Liver (tissue), 9 donors: Measurements from ENCODE around the gene FBXO22. TPM values are rescaled to one million over a fixed set of nuclear protein-coding genes. Genes with fewer than 3 reads are reported as not detected.

Experiments
- DNase-seq: peaks from one replicate; pipeline ENCODE4 v3.0.0-alpha.2; 2017; ENCODE audit warnings: low spot score
- H3K27ac ChIP-seq, 2 donors: one replicate each; pipeline ENCODE4 v1.7.0; 2013; ENCODE audit warnings: inconsistent platforms in 2 of 2, low read length in 2 of 2, control low read depth in 1 of 2, low read depth in 1 of 2, mild to moderate bottlenecking in 1 of 2
- H3K27me3 ChIP-seq, 4 donors: one replicate each; pipeline versions ENCODE4 v1.6.1 to v1.7.0; 2013; ENCODE audit warnings: low read length in 3 of 4, inconsistent platforms in 1 of 4, mild to moderate bottlenecking in 1 of 4, moderate library complexity in 1 of 4; ENCODE audit not compliant: control insufficient read depth in 4 of 4, insufficient read depth in 4 of 4
- H3K36me3 ChIP-seq, 4 donors: one replicate each; pipeline versions ENCODE4 v1.6.1 to v1.7.0; 2013; ENCODE audit warnings: low read length in 3 of 4, mild to moderate bottlenecking in 3 of 4, low read depth in 1 of 4, moderate library complexity in 1 of 4; ENCODE audit not compliant: control insufficient read depth in 4 of 4, insufficient read depth in 3 of 4
- H3K4me1 ChIP-seq, 4 donors: one replicate each; pipeline versions ENCODE4 v1.6.1 to v1.7.0; 2013; ENCODE audit warnings: low read length in 3 of 4, mild to moderate bottlenecking in 3 of 4, moderate library complexity in 1 of 4; ENCODE audit not compliant: control insufficient read depth in 4 of 4, insufficient read depth in 4 of 4
- H3K4me3 ChIP-seq, 3 donors: one replicate each; pipeline versions ENCODE4 v1.6.1 to v1.7.0; 2013; ENCODE audit warnings: low read length in 3 of 3, control low read depth in 1 of 3, low read depth in 1 of 3, mild to moderate bottlenecking in 1 of 3
- H3K9ac ChIP-seq, 2 donors: one replicate each; pipeline ENCODE4 v1.7.0; 2013; ENCODE audit warnings: low read length in 2 of 2, mild to moderate bottlenecking in 2 of 2, moderate library complexity in 2 of 2, control low read depth in 1 of 2, low read depth in 1 of 2
- H3K9me3 ChIP-seq, 4 donors: one replicate each; pipeline versions ENCODE4 v1.6.1 to v1.7.0; 2013; ENCODE audit warnings: low read length in 3 of 4; ENCODE audit not compliant: control insufficient read depth in 4 of 4
- CTCF ChIP-seq: fragments of 150-350 bp; IDR thresholded peaks from 2 replicates; pipeline ENCODE4 v1.5.1; 2017; ENCODE audit warnings: improper control_type of control experiment, low read depth, low read length; ENCODE audit not compliant: missing input control
- EGR1 ChIP-seq, 2 donors: IDR thresholded peaks; 2 replicates each; pipeline ENCODE4 v1.6.1; 2016 to 2018; ENCODE audit warnings: antibody characterized with exemption in 2 of 2, low read depth in 2 of 2
- FOXA1 ChIP-seq: IDR thresholded peaks from 2 replicates; pipeline ENCODE4 v1.6.1; 2016; ENCODE audit warnings: antibody characterized with exemption
- FOXA2 ChIP-seq: IDR thresholded peaks from 2 replicates; pipeline ENCODE4 v1.6.1; 2016; ENCODE audit warnings: antibody characterized with exemption
- GABPA ChIP-seq, 2 donors: IDR thresholded peaks in 1 of 2; conservative IDR thresholded peaks in 1 of 2; 2 replicates each; pipeline ENCODE4 v1.6.1; 2016; ENCODE audit warnings: antibody characterized with exemption in 2 of 2, mild to moderate bottlenecking in 1 of 2, moderate library complexity in 1 of 2
- HNF4A ChIP-seq, 2 donors: conservative IDR thresholded peaks; 2 replicates each; pipeline ENCODE4 v1.6.1; 2016; ENCODE audit warnings: antibody characterized with exemption in 2 of 2, mild to moderate bottlenecking in 2 of 2
- HNF4G ChIP-seq: IDR thresholded peaks from 2 replicates; pipeline ENCODE4 v1.6.1; 2016; ENCODE audit warnings: antibody characterized with exemption
- JUND ChIP-seq, 2 donors: IDR thresholded peaks; 2 replicates each; pipeline ENCODE4 v1.6.1; 2016; ENCODE audit warnings: antibody characterized with exemption in 2 of 2
- MAX ChIP-seq: IDR thresholded peaks from 2 replicates; pipeline ENCODE4 v1.6.1; 2016; ENCODE audit warnings: antibody characterized with exemption
- NR2F2 ChIP-seq: IDR thresholded peaks from 2 replicates; pipeline ENCODE4 v1.6.1; 2016; ENCODE audit warnings: antibody characterized with exemption
- RAD21 ChIP-seq, 2 donors: IDR thresholded peaks; 2 replicates each; pipeline ENCODE4 v1.6.1; 2016; ENCODE audit warnings: antibody characterized with exemption in 2 of 2, mild to moderate bottlenecking in 2 of 2
- REST ChIP-seq: IDR thresholded peaks from 2 replicates; pipeline ENCODE4 v1.6.1; 2016; ENCODE audit warnings: antibody characterized with exemption, mild to moderate bottlenecking
- RXRA ChIP-seq, 2 donors: IDR thresholded peaks; 2 replicates each; pipeline ENCODE4 v1.6.1; 2017 to 2018; ENCODE audit warnings: antibody characterized with exemption in 2 of 2, mild to moderate bottlenecking in 1 of 2
- SP1 ChIP-seq: IDR thresholded peaks from 2 replicates; pipeline ENCODE4 v1.6.1; 2018; ENCODE audit warnings: antibody characterized with exemption, mild to moderate bottlenecking
- TAF1 ChIP-seq: conservative IDR thresholded peaks from 2 replicates; pipeline ENCODE4 v1.6.1; 2016; ENCODE audit warnings: antibody characterized with exemption, mild to moderate bottlenecking
- YY1 ChIP-seq: IDR thresholded peaks from 2 replicates; pipeline ENCODE4 v1.6.1; 2016; ENCODE audit warnings: antibody characterized with exemption, mild to moderate bottlenecking
- ZBTB33 ChIP-seq: IDR thresholded peaks from 2 replicates; pipeline ENCODE4 v1.6.1; 2016; ENCODE audit warnings: antibody characterized with exemption
- WGBS: extraction: QIAGEN DNeasy Blood & Tissue Kit; methylation state at CpG from one replicate; pipeline ENCODE4 v1.1.7; 2013; 5-methylcytosine and 5-hydroxymethylcytosine counted together
- polyA plus RNA-seq, 2 donors: library from polyadenylated mRNA; stranded (reverse) in 1 of 2; unstranded in 1 of 2; fragments of 200-250 nt in 1 of 2; fragments of >200 nt in 1 of 2; fragmentation: Nextera tagmentation in 1 of 2; extraction: Ambion mirVana in 1 of 2; gene quantifications; one replicate each; pipeline versions ENCODE4 v1.2.1 to v1.2.3, GENCODE V29; 2013 to 2015
- total RNA-seq, 2 donors: library from RNA; depleted of rRNA; stranded (reverse); fragments of >200 nt; gene quantifications; one replicate each; pipeline ENCODE4 v1.2.3, GENCODE V29; 2014
- TF ChIP-seq, protein P1 (sequence below): IDR thresholded peaks from 2 replicates; pipeline ENCODE4 v1.6.1; 2016; ENCODE audit warnings: antibody characterized with exemption
- donor health status: healthy.
- donor health status: healthy.
- donor health status: healthy.
- donor health status: healthy.
- donor health status: healthy.

FBXO22 gene
- total and polyA plus RNA-seq, 4 donors, result 16.8 to 40.8 (median 31.8) TPM

DNA sequence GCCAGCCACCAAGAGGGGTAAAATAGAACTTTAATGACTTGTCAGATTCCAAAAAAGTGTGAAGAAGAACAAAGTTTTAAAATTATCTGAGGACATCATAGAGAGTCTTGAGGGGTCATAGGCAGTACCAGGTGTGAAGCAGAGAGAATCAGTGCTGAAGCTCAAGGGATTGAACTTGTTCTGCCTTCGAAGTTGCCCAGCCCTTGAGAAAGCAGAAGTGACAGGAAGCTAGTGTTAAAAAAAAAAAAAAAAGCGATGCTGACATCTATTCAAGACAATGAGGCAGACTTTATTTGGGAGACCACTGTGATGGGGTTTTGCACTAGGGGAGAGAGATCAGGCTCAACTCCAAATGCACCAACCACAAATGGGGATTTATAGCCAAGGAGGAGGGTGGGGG is 21.8 kb downstream of the FBXO22 start:
- no peak for DNase-seq
- 78% methylated on average over 2 of the region's 2 CpGs for WGBS
- Histone ChIP-seq H3K4me1 (peaks cover 0 to 10% (median 6%) of the 10 kb centered on the region in 4 donors), H3K9ac (no peak overlapping the region), H3K27ac (no peak overlapping the region), H3K9me3 (no peaks in the 10 kb centered on the region), H3K36me3 (peaks cover 0 to 8% (median 6%) of the 10 kb centered on the region in 4 donors), H3K27me3 (no peaks in the 10 kb centered on the region), H3K4me3 (no peak overlapping the region)
- TF ChIP-seq CTCF, result no peak
- no peak for TF ChIP-seq FOXA1
- TF ChIP-seq EGR1 (IDR thresholded peaks at IDR 0.05; ENCODE audit: low read depth in 2 of 2), result no peak
- no peak for TF ChIP-seq HNF4A (conservative IDR thresholded peaks at IDR 0.05)
- TF ChIP-seq RXRA (IDR thresholded peaks at IDR 0.05), result no peak
- no peak for TF ChIP-seq NR2F2
- no peak for TF ChIP-seq TAF1
- TF ChIP-seq, protein P1, sequence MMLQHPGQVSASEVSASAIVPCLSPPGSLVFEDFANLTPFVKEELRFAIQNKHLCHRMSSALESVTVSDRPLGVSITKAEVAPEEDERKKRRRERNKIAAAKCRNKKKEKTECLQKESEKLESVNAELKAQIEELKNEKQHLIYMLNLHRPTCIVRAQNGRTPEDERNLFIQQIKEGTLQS, result no peak
- TF ChIP-seq RAD21 (IDR thresholded peaks at IDR 0.05), result no peak
- no peak for TF ChIP-seq YY1
- TF ChIP-seq SP1, result no peak
- TF ChIP-seq FOXA2, result no peak
- TF ChIP-seq HNF4G, result no peak
- TF ChIP-seq GABPA (IDR thresholded peaks at IDR 0.05 in 1 of 2, conservative IDR thresholded peaks at IDR 0.05 in 1 of 2), result no peak
- no peak for TF ChIP-seq JUND (IDR thresholded peaks at IDR 0.05)
- TF ChIP-seq REST, result no peak
- no peak for TF ChIP-seq MAX
- TF ChIP-seq ZBTB33, result no peak
